Tibial nerve (tissue), 4 donors: ENCODE data around the gene ACRV1.

ENCODE experiments used
- EP300 ChIP-seq, 2 donors: sonication (generic); formaldehyde crosslinking; IDR thresholded peaks; one replicate each; pipeline ENCODE4 v1.6.1; 2017; ENCODE audit warnings: antibody characterized with exemption in 2 of 2, mild to moderate bottlenecking in 1 of 2
- POLR2A ChIP-seq, 2 donors: fragments of 450-650 bp; IDR thresholded peaks; one replicate each; pipeline ENCODE4 v1.6.1; 2017; ENCODE audit warnings: antibody characterized with exemption in 2 of 2, mild to moderate bottlenecking in 2 of 2, moderate library complexity in 2 of 2
- TF ChIP-seq, protein P1 (sequence below), 5 experiments: fragments of 200-600 bp in 3 of 5; fragments of 450-650 bp in 2 of 5; sonication (generic) in 3 of 5; IDR thresholded peaks; one replicate each; pipeline ENCODE4 v1.5.1; 2016 to 2019; ENCODE audit warnings: antibody characterized with exemption in 5 of 5, mild to moderate bottlenecking in 3 of 5, moderate library complexity in 2 of 5

DNA sequence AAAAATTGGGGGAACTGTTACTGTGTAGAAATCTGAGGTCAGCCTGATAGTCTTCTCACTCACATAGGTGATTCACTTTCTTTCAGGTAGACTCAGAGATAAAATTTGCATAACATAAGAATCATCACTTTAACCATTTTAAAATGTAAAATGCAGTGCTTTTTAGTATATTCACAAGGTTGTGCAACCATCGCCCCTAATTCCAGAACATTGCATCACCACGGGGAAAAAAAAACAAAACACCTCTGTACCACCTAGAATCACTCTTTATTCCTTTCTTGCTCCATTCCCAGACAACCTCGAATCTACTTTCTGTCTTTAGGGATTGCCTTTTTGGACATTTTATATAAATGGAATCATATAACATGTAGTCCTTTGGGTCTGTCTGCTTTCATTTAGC is 34.8 kb downstream of the ACRV1 start:
- TF ChIP-seq POLR2A (IDR thresholded peaks at IDR 0.05), result no peak
- TF ChIP-seq, protein P1, sequence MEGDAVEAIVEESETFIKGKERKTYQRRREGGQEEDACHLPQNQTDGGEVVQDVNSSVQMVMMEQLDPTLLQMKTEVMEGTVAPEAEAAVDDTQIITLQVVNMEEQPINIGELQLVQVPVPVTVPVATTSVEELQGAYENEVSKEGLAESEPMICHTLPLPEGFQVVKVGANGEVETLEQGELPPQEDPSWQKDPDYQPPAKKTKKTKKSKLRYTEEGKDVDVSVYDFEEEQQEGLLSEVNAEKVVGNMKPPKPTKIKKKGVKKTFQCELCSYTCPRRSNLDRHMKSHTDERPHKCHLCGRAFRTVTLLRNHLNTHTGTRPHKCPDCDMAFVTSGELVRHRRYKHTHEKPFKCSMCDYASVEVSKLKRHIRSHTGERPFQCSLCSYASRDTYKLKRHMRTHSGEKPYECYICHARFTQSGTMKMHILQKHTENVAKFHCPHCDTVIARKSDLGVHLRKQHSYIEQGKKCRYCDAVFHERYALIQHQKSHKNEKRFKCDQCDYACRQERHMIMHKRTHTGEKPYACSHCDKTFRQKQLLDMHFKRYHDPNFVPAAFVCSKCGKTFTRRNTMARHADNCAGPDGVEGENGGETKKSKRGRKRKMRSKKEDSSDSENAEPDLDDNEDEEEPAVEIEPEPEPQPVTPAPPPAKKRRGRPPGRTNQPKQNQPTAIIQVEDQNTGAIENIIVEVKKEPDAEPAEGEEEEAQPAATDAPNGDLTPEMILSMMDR (IDR thresholded peaks at IDR 0.05), result no peak
- TF ChIP-seq EP300 (IDR thresholded peaks at IDR 0.05), result no peak
